ENCODE data around the gene FTSJ3. TPM values are rescaled to one million over a fixed set of nuclear protein-coding genes. Genes with fewer than 3 reads are reported as not detected.

The FTSJ3 gene
- total and polyA plus RNA-seq, 2 of the 13 experiments (the other 11 are each of a cell fraction or from before 2014, with no cell fraction given): 26.0 to 64.2 TPM

- TF ChIP-seq, protein P1, sequence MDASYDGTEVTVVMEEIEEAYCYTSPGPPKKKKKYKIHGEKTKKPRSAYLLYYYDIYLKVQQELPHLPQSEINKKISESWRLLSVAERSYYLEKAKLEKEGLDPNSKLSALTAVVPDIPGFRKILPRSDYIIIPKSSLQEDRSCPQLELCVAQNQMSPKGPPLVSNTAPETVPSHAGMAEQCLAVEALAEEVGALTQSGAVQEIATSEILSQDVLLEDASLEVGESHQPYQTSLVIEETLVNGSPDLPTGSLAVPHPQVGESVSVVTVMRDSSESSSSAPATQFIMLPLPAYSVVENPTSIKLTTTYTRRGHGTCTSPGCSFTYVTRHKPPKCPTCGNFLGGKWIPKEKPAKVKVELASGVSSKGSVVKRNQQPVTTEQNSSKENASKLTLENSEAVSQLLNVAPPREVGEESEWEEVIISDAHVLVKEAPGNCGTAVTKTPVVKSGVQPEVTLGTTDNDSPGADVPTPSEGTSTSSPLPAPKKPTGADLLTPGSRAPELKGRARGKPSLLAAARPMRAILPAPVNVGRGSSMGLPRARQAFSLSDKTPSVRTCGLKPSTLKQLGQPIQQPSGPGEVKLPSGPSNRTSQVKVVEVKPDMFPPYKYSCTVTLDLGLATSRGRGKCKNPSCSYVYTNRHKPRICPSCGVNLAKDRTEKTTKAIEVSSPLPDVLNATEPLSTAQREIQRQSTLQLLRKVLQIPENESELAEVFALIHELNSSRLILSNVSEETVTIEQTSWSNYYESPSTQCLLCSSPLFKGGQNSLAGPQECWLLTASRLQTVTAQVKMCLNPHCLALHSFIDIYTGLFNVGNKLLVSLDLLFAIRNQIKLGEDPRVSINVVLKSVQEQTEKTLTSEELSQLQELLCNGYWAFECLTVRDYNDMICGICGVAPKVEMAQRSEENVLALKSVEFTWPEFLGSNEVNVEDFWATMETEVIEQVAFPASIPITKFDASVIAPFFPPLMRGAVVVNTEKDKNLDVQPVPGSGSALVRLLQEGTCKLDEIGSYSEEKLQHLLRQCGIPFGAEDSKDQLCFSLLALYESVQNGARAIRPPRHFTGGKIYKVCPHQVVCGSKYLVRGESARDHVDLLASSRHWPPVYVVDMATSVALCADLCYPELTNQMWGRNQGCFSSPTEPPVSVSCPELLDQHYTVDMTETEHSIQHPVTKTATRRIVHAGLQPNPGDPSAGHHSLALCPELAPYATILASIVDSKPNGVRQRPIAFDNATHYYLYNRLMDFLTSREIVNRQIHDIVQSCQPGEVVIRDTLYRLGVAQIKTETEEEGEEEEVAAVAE (CRISPR knock-in tag; IDR thresholded peaks at IDR 0.05; ENCODE audit: borderline replicate concordance): peak; percentile 97
- TF ChIP-seq IRX3 (CRISPR knock-in tag; IDR thresholded peaks at IDR 0.05; ENCODE audit: borderline replicate concordance, low read depth): peak; percentile 57; the same call in 1 of the 2 replicates
- TF ChIP-seq SP140L (CRISPR knock-in tag; IDR thresholded peaks at IDR 0.05; ENCODE audit: borderline replicate concordance): no peak; the same call in 1 of the 2 replicates
- TF ChIP-seq CBX5 (CRISPR knock-in tag; IDR thresholded peaks at IDR 0.05; ENCODE audit: borderline replicate concordance): no peak; the same call in 1 of the 2 replicates
- TF ChIP-seq ZFP37 (CRISPR knock-in tag; IDR thresholded peaks at IDR 0.05; ENCODE audit: borderline replicate concordance): no peak; the same call in 1 of the 2 replicates
- TF ChIP-seq ADNP (CRISPR knock-in tag; IDR thresholded peaks at IDR 0.05): no peak
- peak; percentile 31 for TF ChIP-seq U2AF1 (optimal IDR thresholded peaks at IDR 0.05; ENCODE audit: low read depth, low read length)
- TF ChIP-seq ZNF615 (CRISPR knock-in tag; IDR thresholded peaks at IDR 0.05; ENCODE audit: borderline replicate concordance): no peak
- TF ChIP-seq, protein P2, sequence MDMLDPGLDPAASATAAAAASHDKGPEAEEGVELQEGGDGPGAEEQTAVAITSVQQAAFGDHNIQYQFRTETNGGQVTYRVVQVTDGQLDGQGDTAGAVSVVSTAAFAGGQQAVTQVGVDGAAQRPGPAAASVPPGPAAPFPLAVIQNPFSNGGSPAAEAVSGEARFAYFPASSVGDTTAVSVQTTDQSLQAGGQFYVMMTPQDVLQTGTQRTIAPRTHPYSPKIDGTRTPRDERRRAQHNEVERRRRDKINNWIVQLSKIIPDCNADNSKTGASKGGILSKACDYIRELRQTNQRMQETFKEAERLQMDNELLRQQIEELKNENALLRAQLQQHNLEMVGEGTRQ (IDR thresholded peaks at IDR 0.05; ENCODE audit: low read depth, low read length): peak; percentile 91
- TF ChIP-seq, protein P2 (CRISPR knock-in tag; IDR thresholded peaks at IDR 0.05; ENCODE audit: borderline replicate concordance): peak; percentile 94; the same call in 1 of the 2 replicates
- TF ChIP-seq ZNF224 (CRISPR knock-in tag; IDR thresholded peaks at IDR 0.05): peak; percentile 99; the same call in 1 of the 2 replicates
- peak; percentile 85; the same call in 1 of the 2 replicates for TF ChIP-seq RARG (CRISPR knock-in tag; IDR thresholded peaks at IDR 0.05; ENCODE audit: low read depth)
- no peak for TF ChIP-seq ZFP62 (CRISPR knock-in tag; IDR thresholded peaks at IDR 0.05)
- no peak for TF ChIP-seq SNAI1 (CRISPR knock-in tag; IDR thresholded peaks at IDR 0.05; ENCODE audit: borderline replicate concordance)
- peak; percentile 71 for TF ChIP-seq ISL2 (CRISPR knock-in tag; IDR thresholded peaks at IDR 0.05)
- TF ChIP-seq GTF3A (CRISPR knock-in tag; conservative IDR thresholded peaks at IDR 0.05): 0 out of 2 replicates have a peak, but pooled peaks have one; percentile 72
- TF ChIP-seq REPIN1 (CRISPR knock-in tag; IDR thresholded peaks at IDR 0.05; ENCODE audit: borderline replicate concordance, low read depth): peak; percentile 73
- peak; percentile 88 for TF ChIP-seq ZNF276 (CRISPR knock-in tag; IDR thresholded peaks at IDR 0.05; ENCODE audit: low read depth)
- TF ChIP-seq FOXA3 (CRISPR knock-in tag; IDR thresholded peaks at IDR 0.05): peak; percentile 43; the same call in 1 of the 2 replicates
- no peak for TF ChIP-seq MAFK (conservative IDR thresholded peaks at IDR 0.05 in 1 of 2, IDR thresholded peaks at IDR 0.05 in 1 of 2; ENCODE audit: low read length in 2 of 2)
These were observed 54.0 kb downstream of the FTSJ3 start, which contains the start of gene CCDC47 (continued) for GRCh38 chr17:63773272-63774140.

Data from HepG2 (cell line).